ENCODE measurements around the gene AOPEP. TPM values are rescaled to one million over a fixed set of nuclear protein-coding genes. Genes with fewer than 3 reads are reported as not detected.

Gene AOPEP
- total RNA-seq, 2 donors from 2014 or later: 81.5 to 224 TPM

- 10 to 12% methylated on average over 7 of the region's 7 CpGs for WGBS, 2 donors
- intact Hi-C loops (cut with DNase I): loop anchor here (10.0 kb wide), 1 partner anchor 456 kb away; no protein-coding TSS in a partner anchor
- Histone ChIP-seq H3K27ac (peak overlapping the region; percentile 32 to 72 (median 44)), H3K9me3 (no peaks in the 10 kb centered on the region), H3K36me3 (replicated peaks in 1 of 2; ENCODE audit: insufficient read depth in 1 of 2, low read depth in 2 of 2) (no peaks in the 10 kb centered on the region), H3K4me1 (peaks cover 35% of the 10 kb centered on the region), H3K27me3 (no peaks in the 10 kb centered on the region), H3K4me3 (no peak overlapping the region)
- DNase-seq (peak; percentile 73 to 83 (median 76)), ATAC-seq (peak; percentile 72)
- TF ChIP-seq POLR2A (IDR thresholded peaks at IDR 0.05) (no peak), CTCF (IDR thresholded peaks at IDR 0.05) (peak; percentile 43 to 89 (median 81))
Measured at GRCh38 chr9:95131023-95131943, 404.8 kb downstream of the AOPEP start.

- peaks cover 27% of the 10 kb centered on the region for H3K4me1 ChIP-seq
- ATAC-seq: no peak
Measured at GRCh38 chr9:95132366-95133324, 406.1 kb downstream of the AOPEP start.

GRCh38 chr9:95133325-95133705 is 406.8 kb downstream of the AOPEP start:
- Histone ChIP-seq H3K27ac (no peak overlapping the region), H3K36me3 (replicated peaks in 1 of 2; ENCODE audit: insufficient read depth in 1 of 2, low read depth in 2 of 2) (no peaks in the 10 kb centered on the region), H3K27me3 (no peaks in the 10 kb centered on the region), H3K9me3 (no peaks in the 10 kb centered on the region), H3K4me3 (no peak overlapping the region), H3K4me1 (peaks cover 27% of the 10 kb centered on the region)
- no peak for ATAC-seq
- intact Hi-C loops (cut with DNase I): loop anchor here (10.0 kb wide), 1 partner anchor 459 kb away; no protein-coding TSS in a partner anchor
- TF ChIP-seq CTCF (IDR thresholded peaks at IDR 0.05) (no peak), POLR2A (IDR thresholded peaks at IDR 0.05) (no peak)
- WGBS, 2 donors: 84 to 86% methylated on average over 4 of the region's 4 CpGs
- DNase-seq: no peak

More at GRCh38 chr9:95132366-95133324, 406.1 kb downstream of the AOPEP start:
- Histone ChIP-seq H3K9me3 (no peaks in the 10 kb centered on the region), H3K27me3 (no peaks in the 10 kb centered on the region), H3K27ac (no peak overlapping the region), H3K36me3 (replicated peaks in 1 of 2; ENCODE audit: insufficient read depth in 1 of 2, low read depth in 2 of 2) (no peaks in the 10 kb centered on the region), H3K4me3 (no peak overlapping the region)
- WGBS, 2 donors: 83% methylated on average over 17 of the region's 17 CpGs
- intact Hi-C loops (cut with DNase I): loop anchor here (10.0 kb wide), 1 partner anchor 458 kb away; no protein-coding TSS in a partner anchor
- TF ChIP-seq POLR2A (IDR thresholded peaks at IDR 0.05) (no peak), CTCF (IDR thresholded peaks at IDR 0.05) (no peak)
- DNase-seq: no peak

GRCh38 chr9:95134457-95134881 is 408.0 kb downstream of the AOPEP start:
- H3K9me3 ChIP-seq: no peaks in the 10 kb centered on the region
- H3K36me3 ChIP-seq (replicated peaks in 1 of 2; ENCODE audit: insufficient read depth in 1 of 2, low read depth in 2 of 2): no peaks in the 10 kb centered on the region
- H3K4me3 ChIP-seq: no peak overlapping the region
- WGBS, 2 donors: 66 to 72% methylated on average over 8 to 9 of the region's 9 CpGs
- TF ChIP-seq POLR2A (IDR thresholded peaks at IDR 0.05) (no peak), CTCF (IDR thresholded peaks at IDR 0.05) (no peak)
- no peaks in the 10 kb centered on the region for H3K27me3 ChIP-seq
- DNase-seq (peak in 2 of 4 donors; percentile 58 to 71), ATAC-seq (no peak)
- H3K27ac ChIP-seq: peak overlapping the region in 3 of 4 donors; percentile 4 to 32 (median 15)
- intact Hi-C loops (cut with DNase I): loop anchor here (10.0 kb wide), 1 partner anchor 460 kb away; no protein-coding TSS in a partner anchor
- H3K4me1 ChIP-seq: peaks cover 27% of the 10 kb centered on the region
